ENCODE measurements around the gene UNC93B1.

Gene UNC93B1

DNA sequence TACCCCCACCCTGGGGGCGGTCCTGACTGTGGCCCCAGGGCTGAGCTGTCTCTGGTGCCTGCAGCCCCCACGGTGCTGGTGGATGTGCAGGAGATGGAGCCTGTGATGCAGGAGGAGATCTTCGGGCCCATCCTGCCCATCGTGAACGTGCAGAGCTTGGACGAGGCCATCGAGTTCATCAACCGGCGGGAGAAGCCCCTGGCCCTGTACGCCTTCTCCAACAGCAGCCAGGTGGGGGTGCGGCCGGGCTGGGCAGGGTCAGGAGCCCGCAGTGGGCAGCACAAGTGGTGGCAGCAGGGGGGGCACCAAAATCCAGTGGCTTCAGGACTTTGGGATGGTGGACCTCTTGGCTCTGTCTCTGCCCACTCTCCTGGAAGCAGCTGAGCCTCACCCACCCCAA lies 18.6 kb upstream of the UNC93B1 start:
- no peak for DNase-seq

DNA sequence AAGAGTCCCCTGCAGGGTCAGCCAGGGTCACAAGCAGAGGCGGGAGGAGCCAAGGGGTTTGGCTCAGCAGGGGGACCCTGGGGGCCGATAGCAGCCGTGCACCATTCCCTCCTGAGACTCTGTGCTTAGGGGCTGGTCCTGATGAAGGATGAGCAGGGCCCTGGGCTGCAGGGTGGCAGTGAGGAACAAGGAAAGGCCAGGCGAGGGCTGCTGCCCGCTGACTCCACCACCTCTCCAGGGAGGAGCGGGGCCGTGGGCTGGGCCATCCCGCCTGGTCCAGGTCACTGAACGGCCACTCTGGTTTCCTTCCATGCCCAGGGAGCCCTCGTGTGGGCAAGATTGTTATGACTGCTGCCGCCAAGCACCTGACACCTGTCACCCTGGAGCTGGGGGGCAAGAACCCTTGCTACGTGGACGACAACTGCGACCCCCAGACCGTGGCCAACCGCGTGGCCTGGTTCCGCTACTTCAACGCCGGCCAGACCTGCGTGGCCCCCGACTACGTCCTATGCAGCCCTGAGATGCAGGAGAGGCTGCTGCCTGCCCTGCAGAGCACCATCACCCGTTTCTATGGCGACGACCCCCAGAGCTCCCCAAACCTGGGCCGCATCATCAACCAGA lies 17.4 kb upstream of the UNC93B1 start:
- DNase-seq: no peak

- no peak for DNase-seq
Measured at GRCh38 chr11:68020575-68020974, 16.7 kb upstream of the UNC93B1 start.

DNA sequence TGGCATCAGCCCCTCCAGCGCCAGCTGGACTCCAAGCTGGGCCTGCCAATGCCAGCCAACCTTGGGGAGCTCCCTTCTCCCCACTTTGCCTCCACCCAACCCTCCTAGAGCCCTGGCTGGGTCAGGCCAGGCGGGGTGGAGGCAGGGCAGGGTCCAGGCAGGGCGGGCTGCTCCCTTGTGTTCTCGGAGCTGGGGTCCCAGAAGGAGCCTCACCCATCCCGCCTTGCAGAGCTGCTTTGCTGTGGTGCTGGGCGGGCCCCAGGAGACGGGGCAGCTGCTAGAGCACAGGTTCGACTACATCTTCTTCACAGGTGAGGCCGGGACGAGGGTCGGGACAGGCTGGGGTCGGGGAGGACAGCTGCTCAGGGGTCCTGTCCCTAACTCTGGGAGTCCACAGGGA lies 15.6 kb upstream of the UNC93B1 start:
- no peak for DNase-seq

- no peak for DNase-seq
Measured at GRCh38 chr11:68018730-68019190, 14.9 kb upstream of the UNC93B1 start.

DNA sequence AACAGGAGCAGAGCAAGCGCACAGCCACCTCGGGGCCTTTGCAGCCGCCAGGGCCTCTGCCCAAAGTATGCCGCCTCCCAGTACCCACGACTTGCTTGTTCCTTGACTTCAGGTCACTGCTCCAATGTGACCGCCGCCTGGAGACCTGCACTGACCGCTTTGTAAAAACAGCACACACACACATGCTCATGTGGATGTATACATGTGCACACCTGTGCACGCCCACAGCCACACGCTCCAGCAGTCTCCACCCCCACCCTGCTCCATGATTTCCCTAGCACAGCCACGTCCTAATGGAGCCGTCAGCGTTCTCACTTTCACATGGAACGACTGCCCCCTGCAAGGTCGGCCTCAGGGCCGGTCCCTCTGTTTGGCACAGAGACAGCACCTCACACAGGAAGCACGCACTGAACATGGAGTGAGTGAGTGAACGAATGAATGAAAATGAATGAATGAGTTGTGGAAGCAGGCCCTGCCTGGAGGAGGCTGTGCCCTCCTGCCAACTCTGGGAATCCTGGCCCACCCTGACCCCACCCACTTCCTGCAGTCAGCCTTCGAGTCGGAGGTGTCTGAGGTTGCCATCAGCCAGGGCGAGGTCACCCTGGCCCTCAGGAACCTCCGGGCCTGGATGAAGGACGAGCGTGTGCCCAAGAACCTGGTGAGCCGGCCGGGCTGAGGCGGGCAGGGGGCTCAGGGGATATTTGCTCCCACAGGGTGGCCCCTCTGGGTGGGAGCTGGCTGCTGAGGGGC lies 14.3 kb upstream of the UNC93B1 start:
- DNase-seq: no peak

- no peak for DNase-seq
Measured at GRCh38 chr11:68016904-68017817, 13.3 kb upstream of the UNC93B1 start.

DNA sequence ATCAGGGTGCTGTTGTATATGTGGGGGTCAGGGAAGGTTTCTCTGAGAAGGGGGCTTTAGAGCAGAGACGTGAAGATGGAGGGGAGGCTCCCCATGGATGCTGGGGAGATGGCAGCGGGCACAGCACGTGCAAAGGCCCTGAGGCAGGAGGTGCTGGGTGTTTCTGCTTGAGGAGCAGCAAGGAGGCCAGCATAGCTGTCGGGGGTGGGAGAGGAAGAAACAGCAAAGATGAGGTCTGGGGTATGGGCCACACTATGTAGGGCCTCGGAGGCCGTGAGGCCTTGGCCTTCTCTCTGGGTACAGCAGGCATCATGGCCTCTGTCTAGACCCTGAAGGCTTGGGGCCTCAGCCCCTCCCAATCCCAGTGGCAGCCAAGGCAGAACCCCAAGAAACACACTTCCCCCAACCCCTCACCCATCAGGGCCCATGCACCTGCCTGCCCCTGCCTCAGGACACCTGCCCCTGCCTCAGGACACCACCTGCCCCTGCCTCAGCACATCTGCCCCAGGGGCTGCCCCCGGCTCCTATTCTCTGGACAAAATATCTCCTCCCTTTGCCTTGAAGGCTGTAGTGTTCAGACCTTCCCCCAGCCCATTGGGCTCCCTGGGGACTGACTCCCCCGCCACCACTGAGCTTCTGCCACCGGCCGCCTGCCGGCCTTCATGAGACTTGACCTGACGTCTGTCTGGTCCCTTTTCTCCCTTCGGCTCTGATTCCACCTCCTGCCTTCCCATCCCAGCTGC lies 12.4 kb upstream of the UNC93B1 start:
- no peak for DNase-seq

DNA sequence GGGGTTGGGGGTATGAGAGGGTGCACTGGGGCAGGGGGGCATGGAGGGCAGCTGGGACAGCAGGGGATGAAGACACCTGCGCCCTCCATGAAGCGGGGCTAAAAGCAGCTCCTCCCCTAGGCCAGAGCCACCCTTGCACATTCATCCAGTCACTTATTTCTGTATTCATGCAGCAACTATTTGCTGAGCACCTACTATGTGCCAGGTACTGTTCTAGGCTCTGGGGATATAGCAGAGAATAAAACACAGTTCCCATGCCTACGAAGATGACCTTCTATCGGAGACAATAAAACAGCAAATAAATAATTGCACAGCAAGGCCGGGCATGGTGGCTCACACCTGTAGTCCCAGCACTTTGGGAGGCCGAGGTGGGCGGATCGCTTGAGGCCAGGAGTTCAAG lies 11.6 kb upstream of the UNC93B1 start:
- DNase-seq: no peak

GRCh38 chr11:68014947-68015447 lies 11.1 kb upstream of the UNC93B1 start:
- no peak for DNase-seq

DNA sequence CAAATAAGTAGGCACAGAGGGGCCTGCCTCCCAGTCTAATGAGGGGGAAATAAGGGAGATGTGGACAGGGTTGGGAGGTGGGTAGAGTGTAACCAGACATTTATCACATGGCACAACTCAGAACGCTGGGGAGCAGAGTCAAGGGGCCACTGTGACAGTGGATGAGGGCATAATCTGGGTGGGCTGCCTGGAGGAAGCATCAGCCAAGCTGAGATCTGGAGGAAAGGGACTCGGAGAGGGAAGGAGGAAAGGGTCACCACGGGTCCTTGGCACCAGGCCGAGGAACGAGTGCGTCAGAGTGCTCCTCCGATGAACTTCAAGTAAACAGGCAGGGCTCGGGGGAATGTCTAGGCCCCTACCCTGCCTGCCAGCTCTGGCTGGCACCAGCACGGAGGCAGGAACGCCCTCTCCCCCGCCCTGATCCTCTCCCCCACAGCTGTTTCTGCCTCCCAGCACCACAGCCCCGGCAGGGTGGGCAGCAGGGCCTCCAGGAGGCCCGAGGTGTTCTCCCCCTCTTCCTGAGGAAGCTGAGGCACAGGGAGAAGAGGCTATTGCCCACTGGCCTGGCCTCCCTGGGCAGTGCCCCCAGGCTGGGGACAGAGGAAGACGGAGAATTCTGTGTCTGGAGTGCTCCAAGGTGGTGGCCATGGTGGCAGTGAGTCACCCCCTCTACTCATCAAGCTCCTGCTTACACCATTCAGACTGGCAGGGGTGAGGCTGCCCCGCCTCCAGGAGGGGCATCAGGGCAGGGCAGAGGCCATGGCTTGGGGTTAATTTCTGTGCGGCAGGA lies 10.5 kb upstream of the UNC93B1 start:
- no peak for DNase-seq

DNA sequence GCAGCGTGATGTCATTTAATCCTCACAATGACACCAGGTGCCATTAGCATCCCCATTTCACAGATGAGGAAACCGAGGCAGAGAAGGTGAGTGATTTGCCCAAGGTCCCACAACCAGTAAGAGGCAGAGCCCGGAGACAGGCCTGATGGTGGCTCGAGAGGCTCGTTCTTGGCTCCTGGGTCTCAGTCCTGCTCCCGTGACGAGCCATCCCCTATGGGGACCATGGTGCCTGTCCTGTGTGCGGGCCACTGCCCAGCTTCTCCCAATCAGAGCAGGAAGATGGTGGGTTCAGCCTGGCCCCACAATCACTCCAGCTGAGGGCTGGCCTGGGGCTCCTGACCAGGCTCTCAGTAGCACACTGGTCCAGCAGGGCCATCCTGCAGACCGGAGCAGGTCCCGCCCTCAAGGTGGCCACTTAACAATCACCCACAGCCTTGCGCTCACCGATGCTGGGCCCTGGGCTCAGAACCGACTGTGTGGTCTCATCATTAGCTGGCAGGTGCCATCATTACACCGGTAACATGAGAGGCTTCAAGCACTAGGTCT lies 9.8 kb upstream of the UNC93B1 start:
- no peak for DNase-seq

GRCh38 chr11:68012843-68013610 lies 9.1 kb upstream of the UNC93B1 start:
- no peak for DNase-seq

DNA sequence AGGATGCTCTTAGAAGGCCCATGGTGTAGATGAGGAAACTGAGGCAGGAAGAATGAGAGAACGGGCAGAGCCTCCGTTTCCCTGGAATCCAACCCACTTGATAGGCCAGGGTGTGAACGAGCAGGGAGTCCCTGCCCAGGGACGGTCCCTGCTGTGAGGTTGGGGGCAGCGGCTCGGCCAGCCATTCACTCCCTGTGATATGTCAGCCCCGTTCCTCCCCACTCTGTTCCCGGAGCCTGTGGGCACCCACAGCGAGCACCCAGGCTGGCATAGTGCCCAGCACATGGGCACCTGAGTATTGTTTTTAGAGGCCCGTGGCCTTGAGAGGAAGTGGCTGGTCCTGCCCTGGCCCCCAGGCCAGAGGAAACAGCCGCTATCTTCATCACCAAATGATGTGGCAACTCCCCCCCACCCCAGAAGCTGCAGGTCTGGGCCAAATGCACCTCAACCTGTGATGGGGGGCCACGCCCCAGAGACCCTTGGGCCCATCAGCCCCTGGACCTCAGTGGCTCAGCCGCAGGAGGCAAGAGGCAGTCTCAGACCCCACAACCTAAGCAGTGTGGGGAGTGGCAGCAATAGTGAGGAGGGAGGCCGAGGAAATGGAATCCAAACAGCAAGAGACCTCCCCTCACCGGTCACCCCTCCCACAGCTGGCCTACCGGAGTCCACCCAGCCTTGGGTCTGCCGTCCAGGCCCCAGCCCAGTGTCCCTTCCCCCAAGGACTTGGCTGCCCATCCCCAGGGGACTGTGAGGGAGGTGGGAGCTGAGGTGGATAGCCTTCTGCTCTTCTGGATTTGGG lies 8.3 kb upstream of the UNC93B1 start:
- no peak for DNase-seq

DNA sequence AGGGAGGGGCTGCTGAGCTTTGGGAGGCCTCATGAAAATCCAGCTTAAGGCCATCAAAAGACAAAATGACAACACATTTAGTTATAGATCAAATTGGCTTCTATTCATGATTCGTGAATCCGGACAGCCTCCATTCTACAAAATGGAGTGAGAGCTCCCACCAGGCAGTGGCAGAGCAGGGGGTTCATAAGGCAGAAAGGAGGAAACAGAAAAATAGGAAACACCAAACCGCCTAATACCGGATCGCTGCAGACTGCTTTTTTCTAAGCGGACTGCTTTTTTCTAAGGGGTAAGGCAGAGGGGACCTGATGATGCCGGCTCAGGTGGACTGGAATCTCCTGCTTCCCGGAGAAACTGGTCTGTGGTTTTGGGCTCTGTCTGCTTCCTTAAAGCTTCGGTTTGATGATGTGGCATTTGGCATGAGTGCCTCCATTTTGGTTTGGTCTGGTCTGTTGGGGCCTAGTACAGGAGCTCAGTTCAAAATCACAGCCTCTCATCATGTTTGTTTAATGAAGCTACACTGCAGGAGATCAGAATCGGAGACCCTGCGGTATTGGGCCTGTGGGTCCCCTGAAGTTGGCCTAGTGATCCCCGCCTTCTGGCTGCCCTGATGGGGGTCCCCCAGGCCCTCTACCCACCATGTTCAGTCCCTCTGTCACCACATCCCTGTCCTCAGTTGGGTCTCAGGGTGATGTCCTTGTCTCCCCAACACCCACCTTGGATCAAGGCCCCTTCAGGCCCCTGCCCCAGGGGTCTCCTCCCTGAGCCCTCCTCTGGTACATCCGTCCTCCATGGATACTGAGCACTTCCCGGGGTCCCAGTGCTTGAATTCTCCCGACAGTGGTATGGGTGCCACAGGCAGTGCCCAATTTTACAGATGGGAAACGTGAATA lies 7.4 kb upstream of the UNC93B1 start:
- no peak for DNase-seq

GRCh38 chr11:68010090-68011041 lies 6.5 kb upstream of the UNC93B1 start, which contains the start of gene ALDH3B1:
TSS of gene ALDH3B1 (plus strand) at chr11:68010327. CDS start at chr11:68015298, 4,971 bp downstream.
- DNase-seq: no peak

DNA sequence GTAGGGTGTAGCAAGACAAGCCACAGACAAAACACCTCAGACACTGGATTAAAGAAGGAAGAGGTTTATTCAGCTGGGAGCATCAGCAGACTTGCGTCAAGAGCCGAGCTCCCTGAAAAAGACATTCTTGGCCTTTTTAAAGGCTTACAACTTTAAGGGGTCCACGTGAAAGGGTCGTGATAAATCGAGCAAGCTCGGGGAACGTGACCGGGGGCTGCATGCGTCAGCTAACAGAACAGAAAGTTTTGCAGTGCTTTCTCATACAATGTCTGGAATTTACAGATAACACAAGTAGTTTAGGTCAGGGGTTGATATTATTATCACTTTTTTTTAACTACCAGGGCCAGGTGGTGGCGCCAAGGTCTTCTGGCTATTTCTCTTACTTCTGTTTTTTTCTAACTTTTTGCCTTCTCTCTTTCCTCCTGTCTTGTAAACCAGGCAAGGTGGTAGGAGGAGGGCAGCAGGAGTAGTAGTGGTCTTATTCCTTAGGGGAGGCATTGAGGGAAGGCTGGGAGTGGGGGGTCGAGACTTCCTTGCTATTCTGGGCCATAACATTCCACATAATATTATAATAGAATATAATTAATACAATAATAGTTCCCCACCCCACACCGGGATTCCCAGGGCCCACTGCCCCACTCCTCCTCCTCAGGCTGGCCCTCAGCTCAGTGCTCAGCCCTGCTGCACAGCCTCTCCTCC lies 5.6 kb upstream of the UNC93B1 start:
- DNase-seq: no peak

Data from effector CD8-positive, alpha-beta T cell (primary cell).